RWPE2 (cell line): ENCODE results near the gene HMGN4.

Experiments used
- ATAC-seq: fragments of 200-7000 bp; cut with Tn5 transposase; 3 replicates; pipeline ENCODE4 v1.9.1; 2021; ENCODE audit warnings: low read depth
- DNase-seq: peaks from one replicate; pipeline ENCODE4 v3.0.0-alpha.2; 2020; ENCODE audit warnings: low spot score
- H3K27ac ChIP-seq: fragments of 450-650 bp; 2 replicates; pipeline ENCODE4 v1.5.1; 2017; ENCODE audit warnings: mild to moderate bottlenecking; ENCODE audit not compliant: poor library complexity, severe bottlenecking
- H3K27me3 ChIP-seq: fragments of 250-450 bp; sonication (Bioruptor Pico); 2 replicates; pipeline ENCODE4 v1.5.1; 2021; ENCODE audit warnings: mild to moderate bottlenecking, moderate library complexity; ENCODE audit not compliant: insufficient read depth, poor library complexity, severe bottlenecking
- H3K36me3 ChIP-seq: fragments of 250-450 bp; sonication (Bioruptor Pico); 2 replicates; pipeline ENCODE4 v1.5.1; 2020; ENCODE audit warnings: low read depth, mild to moderate bottlenecking, moderate library complexity
- H3K4me1 ChIP-seq: fragments of 250-450 bp; sonication (Bioruptor Pico); 2 replicates; pipeline ENCODE4 v1.5.1; 2021; ENCODE audit warnings: mild to moderate bottlenecking, moderate library complexity; ENCODE audit not compliant: insufficient read depth, poor library complexity, severe bottlenecking
- H3K4me3 ChIP-seq: fragments of 250-450 bp; sonication (Bioruptor Pico); 2 replicates; pipeline ENCODE4 v1.5.1; 2021; ENCODE audit warnings: mild to moderate bottlenecking, moderate library complexity; ENCODE audit not compliant: severe bottlenecking
- H3K9me3 ChIP-seq: fragments of 250-450 bp; sonication (Bioruptor Pico); 2 replicates; pipeline ENCODE4 v1.5.1; 2021; ENCODE audit warnings: mild to moderate bottlenecking, moderate library complexity; ENCODE audit not compliant: severe bottlenecking
- CTCF ChIP-seq: fragments of 450-650 bp; IDR thresholded peaks from one replicate; pipeline ENCODE4 v1.5.1; 2017; ENCODE audit warnings: mild to moderate bottlenecking, moderate library complexity; ENCODE audit not compliant: poor library complexity, severe bottlenecking

Gene HMGN4

GRCh38 chr6:26576407-26576843 is 38.3 kb downstream of the HMGN4 start:
- peak overlapping the region; percentile 36 for H3K4me3 ChIP-seq
- no peak for TF ChIP-seq CTCF
- no peak overlapping the region for H3K27ac ChIP-seq
- DNase-seq, result no peak
- no peaks in the 10 kb centered on the region for H3K9me3 ChIP-seq
- no peaks in the 10 kb centered on the region for H3K27me3 ChIP-seq
- H3K36me3 ChIP-seq, result no peaks in the 10 kb centered on the region
- H3K4me1 ChIP-seq, result no peaks in the 10 kb centered on the region
- ATAC-seq, result no peak

GRCh38 chr6:26576929-26577719 is 39.0 kb downstream of the HMGN4 start:
- Histone ChIP-seq H3K27me3 (no peaks in the 10 kb centered on the region), H3K4me3 (peak overlapping the region; percentile 36), H3K36me3 (no peaks in the 10 kb centered on the region), H3K4me1 (no peaks in the 10 kb centered on the region), H3K9me3 (no peaks in the 10 kb centered on the region), H3K27ac (no peak overlapping the region)
- DNase-seq (no peak), ATAC-seq (peak; percentile 55; the same call in 2 of the 3 replicates)
- no peak for TF ChIP-seq CTCF

- TF ChIP-seq CTCF, result no peak
- ATAC-seq (no peak), DNase-seq (no peak)
- Histone ChIP-seq H3K36me3 (no peaks in the 10 kb centered on the region), H3K4me1 (no peaks in the 10 kb centered on the region), H3K4me3 (peak overlapping the region; percentile 36), H3K9me3 (no peaks in the 10 kb centered on the region), H3K27ac (no peak overlapping the region), H3K27me3 (no peaks in the 10 kb centered on the region)
Observed at GRCh38 chr6:26577720-26578072, 39.5 kb downstream of the HMGN4 start.

GRCh38 chr6:26578279-26578678 is 40.1 kb downstream of the HMGN4 start:
- Histone ChIP-seq H3K27me3 (no peaks in the 10 kb centered on the region), H3K4me1 (no peaks in the 10 kb centered on the region), H3K36me3 (no peaks in the 10 kb centered on the region), H3K9me3 (no peaks in the 10 kb centered on the region), H3K4me3 (no peak overlapping the region), H3K27ac (no peak overlapping the region)
- no peak for ATAC-seq
- TF ChIP-seq CTCF, result no peak
- no peak for DNase-seq

GRCh38 chr6:26578741-26579140 is 40.6 kb downstream of the HMGN4 start:
- no peaks in the 10 kb centered on the region for H3K4me1 ChIP-seq
- H3K27me3 ChIP-seq, result no peaks in the 10 kb centered on the region
- no peaks in the 10 kb centered on the region for H3K36me3 ChIP-seq
- no peak for TF ChIP-seq CTCF
- H3K27ac ChIP-seq, result no peak overlapping the region
- ATAC-seq, result no peak
- DNase-seq, result no peak
- H3K4me3 ChIP-seq, result no peak overlapping the region
- no peaks in the 10 kb centered on the region for H3K9me3 ChIP-seq
